Measurements from ENCODE around the gene PRR30.

- TF ChIP-seq CTCF (optimal IDR thresholded peaks at IDR 0.05 in 1 of 3, IDR thresholded peaks at IDR 0.05 in 1 of 3, conservative IDR thresholded peaks at IDR 0.05 in 1 of 3; ENCODE audit: extremely low read depth in 1 of 3, insufficient read depth in 2 of 3, low read length in 3 of 3) (no peak), EZH2 (IDR thresholded peaks at IDR 0.05; ENCODE audit: low read length) (no peak)
Observed at GRCh38 chr2:27177441-27178351, 38.5 kb upstream of the PRR30 start.
